ENCODE results near the gene RFNG.

The RFNG gene

DNA sequence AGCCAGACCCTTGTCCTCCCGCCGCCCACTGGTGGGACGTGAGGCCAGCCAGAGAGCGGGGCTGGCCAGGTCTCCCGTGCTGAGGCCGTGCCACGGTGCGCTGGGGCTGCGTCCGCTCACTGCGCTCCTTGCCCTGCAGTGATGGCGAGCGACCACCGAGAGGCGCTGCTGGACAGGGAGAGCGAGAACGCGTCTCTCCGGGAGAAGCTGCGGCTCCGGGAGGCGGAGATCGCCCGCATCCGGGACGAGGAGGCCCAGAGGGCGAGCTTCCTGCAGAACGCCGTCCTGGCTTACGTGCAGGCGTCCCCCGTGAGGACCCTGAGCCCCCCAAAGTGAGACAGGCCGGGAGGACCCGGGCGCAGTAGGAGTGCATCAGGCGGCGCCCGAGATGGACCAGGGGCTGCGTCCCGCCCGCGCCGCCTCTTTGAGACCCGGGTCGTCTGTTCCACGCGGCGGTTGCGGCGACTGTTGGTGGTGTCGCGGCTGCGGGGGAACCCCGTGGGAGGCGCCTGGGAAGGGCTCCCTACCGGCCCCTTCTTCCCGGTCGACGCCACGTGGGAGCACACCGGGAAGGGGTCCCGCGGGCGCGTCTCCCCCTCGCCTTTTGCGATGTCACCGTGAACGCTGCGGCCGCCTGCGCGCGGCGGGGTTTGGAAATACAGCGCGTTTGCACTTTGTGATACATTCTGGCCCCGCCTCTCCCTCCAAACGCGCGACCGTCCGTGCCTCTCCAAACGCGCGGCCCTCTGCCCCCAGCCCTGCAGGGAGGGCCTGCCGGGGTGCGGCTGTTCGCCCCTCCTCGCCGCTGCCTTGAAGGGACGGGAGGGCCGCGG, 20.9 kb downstream of the RFNG start:
- H3K9ac ChIP-seq (ENCODE audit: insufficient read length, low read depth), result peak overlapping the region; percentile 84
- H3K4me3 ChIP-seq (ENCODE audit: insufficient read length, low read depth), result peak overlapping the region; percentile 54
- DNase-seq (ENCODE audit: low read depth, low spot score), result peak; percentile 63
- no peaks in the 10 kb centered on the region for H3K9me3 ChIP-seq (ENCODE audit: insufficient read depth, low read length)
- H3K27me3 ChIP-seq (ENCODE audit: insufficient read depth, insufficient read length), result peaks cover 6% of the 10 kb centered on the region
- TF ChIP-seq YY1 (IDR thresholded peaks at IDR 0.05; ENCODE audit: insufficient read depth, insufficient read length) (no peak), ZNF274 (IDR thresholded peaks at IDR 0.05; ENCODE audit: low read depth, low read length) (no peak), SUZ12 (IDR thresholded peaks at IDR 0.05; ENCODE audit: extremely low read depth, insufficient read depth, insufficient read length) (no peak)
- H3K36me3 ChIP-seq (ENCODE audit: insufficient read depth, insufficient read length, low read length), result peaks cover 54% of the 10 kb centered on the region
- peaks cover 29% of the 10 kb centered on the region for H3K4me1 ChIP-seq (ENCODE audit: insufficient read depth, insufficient read length)

DNA sequence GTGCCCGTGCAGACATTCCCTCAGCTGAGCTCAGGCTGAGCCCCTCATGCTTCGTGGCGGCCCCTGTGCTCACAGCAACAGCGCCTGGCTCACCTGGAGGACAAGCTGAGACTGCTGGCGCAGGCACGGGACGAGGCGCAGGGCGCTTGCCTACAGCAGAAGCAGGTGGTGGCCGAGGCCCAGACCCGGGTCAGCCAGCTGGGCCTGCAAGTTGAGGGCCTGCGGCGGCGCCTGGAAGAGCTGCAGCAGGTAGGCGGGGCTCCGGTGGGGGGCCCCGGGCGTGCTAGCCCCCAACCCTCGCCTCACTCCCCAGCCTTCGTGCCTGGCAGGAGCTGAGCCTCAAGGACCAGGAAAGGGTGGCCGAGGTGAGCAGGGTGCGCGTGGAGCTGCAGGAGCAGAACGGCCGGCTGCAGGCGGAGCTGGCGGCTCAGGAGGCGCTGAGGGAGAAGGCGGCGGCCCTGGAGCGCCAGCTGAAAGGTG, 21.6 kb downstream of the RFNG start:
- H3K4me3 ChIP-seq (ENCODE audit: insufficient read length, low read depth), result peak overlapping the region; percentile 54
- H3K9me3 ChIP-seq (ENCODE audit: insufficient read depth, low read length), result no peaks in the 10 kb centered on the region
- no peak for TF ChIP-seq SUZ12 (IDR thresholded peaks at IDR 0.05; ENCODE audit: extremely low read depth, insufficient read depth, insufficient read length)
- no peak for TF ChIP-seq ZNF274 (IDR thresholded peaks at IDR 0.05; ENCODE audit: low read depth, low read length)
- TF ChIP-seq YY1 (IDR thresholded peaks at IDR 0.05; ENCODE audit: insufficient read depth, insufficient read length), result no peak
- peak overlapping the region; percentile 84 for H3K9ac ChIP-seq (ENCODE audit: insufficient read length, low read depth)
- peaks cover 6% of the 10 kb centered on the region for H3K27me3 ChIP-seq (ENCODE audit: insufficient read depth, insufficient read length)
- DNase-seq (ENCODE audit: low read depth, low spot score), result no peak
- H3K4me1 ChIP-seq (ENCODE audit: insufficient read depth, insufficient read length), result peaks cover 28% of the 10 kb centered on the region
- peaks cover 51% of the 10 kb centered on the region for H3K36me3 ChIP-seq (ENCODE audit: insufficient read depth, insufficient read length, low read length)

DNA sequence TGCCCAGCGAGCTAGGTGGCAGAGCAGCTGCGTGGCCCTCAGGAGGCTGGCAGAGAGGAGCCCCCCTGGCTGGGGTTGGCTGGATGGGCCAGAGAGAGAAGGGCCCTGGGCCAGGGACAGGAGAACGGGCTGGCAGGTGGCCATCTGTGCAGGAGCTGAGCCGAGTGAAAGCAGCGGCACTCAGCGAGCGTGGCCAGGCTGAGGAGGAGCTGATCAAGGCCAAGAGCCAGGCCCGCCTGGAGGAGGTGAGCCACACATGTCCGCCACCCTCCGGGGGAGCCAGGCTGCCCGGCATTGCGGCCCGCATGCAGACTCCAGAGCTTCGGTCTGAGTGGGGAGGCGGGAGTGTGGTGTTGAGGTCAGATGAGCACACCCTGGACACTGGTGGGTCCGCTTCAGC, 22.2 kb downstream of the RFNG start:
- TF ChIP-seq ZNF274 (IDR thresholded peaks at IDR 0.05; ENCODE audit: low read depth, low read length) (no peak), SUZ12 (IDR thresholded peaks at IDR 0.05; ENCODE audit: extremely low read depth, insufficient read depth, insufficient read length) (no peak), YY1 (IDR thresholded peaks at IDR 0.05; ENCODE audit: insufficient read depth, insufficient read length) (no peak)
- Histone ChIP-seq H3K27me3 (ENCODE audit: insufficient read depth, insufficient read length) (peaks cover 11% of the 10 kb centered on the region), H3K9ac (ENCODE audit: insufficient read length, low read depth) (peak overlapping the region; percentile 84), H3K9me3 (ENCODE audit: insufficient read depth, low read length) (no peaks in the 10 kb centered on the region), H3K4me1 (ENCODE audit: insufficient read depth, insufficient read length) (peaks cover 33% of the 10 kb centered on the region), H3K4me3 (ENCODE audit: insufficient read length, low read depth) (no peak overlapping the region), H3K36me3 (ENCODE audit: insufficient read depth, insufficient read length, low read length) (peaks cover 47% of the 10 kb centered on the region)
- DNase-seq (ENCODE audit: low read depth, low spot score), result no peak

DNA sequence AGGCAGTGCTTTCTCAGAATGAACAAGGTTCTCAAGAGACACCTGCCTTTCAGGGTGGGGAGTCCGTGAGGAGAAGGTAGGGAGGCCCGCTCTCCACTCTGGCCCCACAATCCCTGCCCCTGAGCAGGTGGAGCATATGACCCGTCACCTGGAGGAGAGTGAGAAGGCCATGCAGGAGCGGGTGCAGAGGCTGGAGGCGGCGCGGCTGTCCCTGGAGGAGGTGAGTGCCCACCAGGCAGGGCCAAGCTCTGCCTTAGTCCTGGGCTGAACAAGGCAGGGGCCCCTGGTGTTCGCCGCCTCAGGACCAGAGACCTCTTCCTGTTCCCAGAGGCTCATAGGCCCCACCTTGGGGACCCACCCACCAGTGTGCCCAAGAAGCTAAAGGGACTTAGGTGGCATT, 22.6 kb downstream of the RFNG start:
- Histone ChIP-seq H3K4me1 (ENCODE audit: insufficient read depth, insufficient read length) (peaks cover 32% of the 10 kb centered on the region), H3K36me3 (ENCODE audit: insufficient read depth, insufficient read length, low read length) (peaks cover 47% of the 10 kb centered on the region), H3K27me3 (ENCODE audit: insufficient read depth, insufficient read length) (peaks cover 16% of the 10 kb centered on the region), H3K9ac (ENCODE audit: insufficient read length, low read depth) (no peak overlapping the region), H3K9me3 (ENCODE audit: insufficient read depth, low read length) (no peaks in the 10 kb centered on the region), H3K4me3 (ENCODE audit: insufficient read length, low read depth) (no peak overlapping the region)
- DNase-seq (ENCODE audit: low read depth, low spot score), result no peak
- TF ChIP-seq SUZ12 (IDR thresholded peaks at IDR 0.05; ENCODE audit: extremely low read depth, insufficient read depth, insufficient read length) (no peak), ZNF274 (IDR thresholded peaks at IDR 0.05; ENCODE audit: low read depth, low read length) (no peak), YY1 (IDR thresholded peaks at IDR 0.05; ENCODE audit: insufficient read depth, insufficient read length) (no peak)

DNA sequence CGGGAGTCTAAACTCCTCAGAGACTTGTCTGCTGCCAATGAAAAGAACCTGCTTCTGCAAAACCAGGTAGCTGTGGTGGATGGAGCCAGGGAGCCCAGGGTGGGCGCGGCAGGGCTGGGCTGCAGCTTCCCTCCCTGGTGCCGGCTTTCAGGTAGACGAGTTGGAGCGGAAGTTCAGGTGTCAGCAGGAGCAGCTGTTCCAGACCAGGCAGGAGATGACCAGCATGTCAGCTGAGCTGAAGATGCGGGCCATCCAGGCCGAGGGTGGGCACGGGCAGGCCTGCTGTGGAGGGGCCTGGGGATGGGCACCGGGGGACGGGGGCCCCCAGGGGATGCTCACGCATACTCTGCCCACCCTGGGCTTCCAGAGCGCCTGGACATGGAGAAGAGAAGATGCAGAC, 23.4 kb downstream of the RFNG start:
- H3K9me3 ChIP-seq (ENCODE audit: insufficient read depth, low read length), result no peaks in the 10 kb centered on the region
- TF ChIP-seq YY1 (IDR thresholded peaks at IDR 0.05; ENCODE audit: insufficient read depth, insufficient read length), result no peak
- no peak for TF ChIP-seq ZNF274 (IDR thresholded peaks at IDR 0.05; ENCODE audit: low read depth, low read length)
- TF ChIP-seq SUZ12 (IDR thresholded peaks at IDR 0.05; ENCODE audit: extremely low read depth, insufficient read depth, insufficient read length), result no peak
- H3K9ac ChIP-seq (ENCODE audit: insufficient read length, low read depth), result no peak overlapping the region
- peaks cover 41% of the 10 kb centered on the region for H3K36me3 ChIP-seq (ENCODE audit: insufficient read depth, insufficient read length, low read length)
- H3K4me1 ChIP-seq (ENCODE audit: insufficient read depth, insufficient read length), result peaks cover 32% of the 10 kb centered on the region
- H3K4me3 ChIP-seq (ENCODE audit: insufficient read length, low read depth), result no peak overlapping the region
- no peak for DNase-seq (ENCODE audit: low read depth, low spot score)
- H3K27me3 ChIP-seq (ENCODE audit: insufficient read depth, insufficient read length), result peaks cover 21% of the 10 kb centered on the region

DNA sequence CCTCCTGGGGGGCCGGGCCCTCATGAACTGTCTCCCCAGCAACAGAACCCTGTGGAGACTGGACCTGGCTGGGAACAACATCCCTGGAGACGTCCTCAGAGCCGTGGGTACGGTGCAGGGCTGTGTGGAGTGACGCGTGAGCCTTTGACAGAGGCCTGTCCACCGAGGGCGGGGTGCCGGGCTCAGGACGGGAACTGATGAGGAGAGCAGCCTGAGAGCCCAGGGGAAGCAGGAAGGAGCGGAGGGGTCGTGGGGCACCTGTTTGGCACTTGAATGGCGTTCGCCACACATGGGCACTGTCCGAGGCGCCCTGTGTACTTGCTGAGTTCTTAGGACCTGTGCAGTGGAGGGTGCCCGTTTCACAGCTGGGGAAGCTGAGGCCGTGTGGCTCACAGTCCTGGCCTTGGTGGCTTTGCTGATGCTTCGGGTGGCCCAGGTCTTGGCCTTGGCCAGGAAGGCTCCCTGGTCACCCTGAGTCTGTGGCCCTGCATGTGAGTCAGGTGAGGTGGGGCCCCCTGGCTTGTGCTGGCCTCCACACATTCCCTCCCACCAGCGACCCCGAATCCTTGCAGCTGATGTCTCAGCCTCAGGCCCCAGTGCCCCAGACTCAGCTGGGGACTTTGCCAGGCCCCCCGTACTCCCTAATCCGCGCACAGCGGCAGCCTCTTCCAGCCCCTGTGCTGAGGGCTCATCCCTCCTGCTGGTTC, 26.1 kb downstream of the RFNG start:
- Histone ChIP-seq H3K4me1 (ENCODE audit: insufficient read depth, insufficient read length) (peaks cover 31% of the 10 kb centered on the region), H3K9ac (ENCODE audit: insufficient read length, low read depth) (peak overlapping the region; percentile 25), H3K36me3 (ENCODE audit: insufficient read depth, insufficient read length, low read length) (peaks cover 38% of the 10 kb centered on the region), H3K27me3 (ENCODE audit: insufficient read depth, insufficient read length) (peaks cover 21% of the 10 kb centered on the region), H3K9me3 (ENCODE audit: insufficient read depth, low read length) (no peaks in the 10 kb centered on the region), H3K4me3 (ENCODE audit: insufficient read length, low read depth) (no peak overlapping the region)
- no peak for DNase-seq (ENCODE audit: low read depth, low spot score)
- TF ChIP-seq YY1 (IDR thresholded peaks at IDR 0.05; ENCODE audit: insufficient read depth, insufficient read length) (no peak), SUZ12 (IDR thresholded peaks at IDR 0.05; ENCODE audit: extremely low read depth, insufficient read depth, insufficient read length) (no peak), ZNF274 (IDR thresholded peaks at IDR 0.05; ENCODE audit: low read depth, low read length) (no peak)

DNA sequence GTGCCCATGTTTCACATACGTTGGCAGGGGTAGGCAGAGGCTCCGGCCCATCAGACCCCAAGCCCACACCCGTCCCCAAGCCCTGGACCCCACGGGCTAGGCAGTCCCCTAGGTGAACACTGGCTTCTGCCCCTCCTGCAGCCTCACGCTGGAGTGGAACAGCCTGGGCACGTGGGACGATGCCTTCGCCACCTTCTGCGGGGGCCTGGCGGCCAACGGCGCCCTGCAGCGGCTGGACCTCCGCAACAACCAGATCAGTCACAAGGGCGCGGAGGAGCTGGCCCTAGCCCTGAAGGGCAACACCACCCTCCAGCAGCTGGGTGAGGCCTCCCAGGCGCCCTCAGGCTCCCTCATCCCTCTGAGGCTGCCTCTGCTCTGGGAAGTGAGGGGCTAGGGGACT, 26.8 kb downstream of the RFNG start:
- peak overlapping the region; percentile 96 for H3K9ac ChIP-seq (ENCODE audit: insufficient read length, low read depth)
- H3K36me3 ChIP-seq (ENCODE audit: insufficient read depth, insufficient read length, low read length), result peaks cover 37% of the 10 kb centered on the region
- H3K4me1 ChIP-seq (ENCODE audit: insufficient read depth, insufficient read length), result peaks cover 29% of the 10 kb centered on the region
- no peak for DNase-seq (ENCODE audit: low read depth, low spot score)
- H3K27me3 ChIP-seq (ENCODE audit: insufficient read depth, insufficient read length), result peaks cover 19% of the 10 kb centered on the region
- no peak overlapping the region for H3K4me3 ChIP-seq (ENCODE audit: insufficient read length, low read depth)
- H3K9me3 ChIP-seq (ENCODE audit: insufficient read depth, low read length), result no peaks in the 10 kb centered on the region
- TF ChIP-seq YY1 (IDR thresholded peaks at IDR 0.05; ENCODE audit: insufficient read depth, insufficient read length) (no peak), SUZ12 (IDR thresholded peaks at IDR 0.05; ENCODE audit: extremely low read depth, insufficient read depth, insufficient read length) (no peak), ZNF274 (IDR thresholded peaks at IDR 0.05; ENCODE audit: low read depth, low read length) (no peak)
